Ovary (tissue), 9 donors: ENCODE data around the gene IFI27L2. TPM values are rescaled to one million over a fixed set of nuclear protein-coding genes. Genes with fewer than 3 reads are reported as not detected.
A peak's percentile ranks its signal among the peaks of the same experiment; 100 is the strongest.

Source experiments
- DNase-seq, 5 donors: peaks; one replicate each; pipeline ENCODE4 v3.0.0-alpha.2; 2019 to 2020
- H3K27ac ChIP-seq, 2 donors: fragments of 200-600 bp; one replicate each; pipeline versions ENCODE4 v1.5.1 to v1.8.0; 2019 to 2022
- H3K27me3 ChIP-seq: fragments of 200-600 bp; one replicate; pipeline ENCODE4 v1.8.0; 2022
- H3K36me3 ChIP-seq: fragments of 200-600 bp; sonication (generic); one replicate; pipeline ENCODE4 v1.5.1; 2019
- H3K4me1 ChIP-seq: one replicate; pipeline ENCODE4 v1.8.1; 2013; ENCODE audit warnings: mild to moderate bottlenecking, moderate library complexity; ENCODE audit not compliant: insufficient read depth
- H3K4me3 ChIP-seq: fragments of 200-600 bp; sonication (generic); one replicate; pipeline ENCODE4 v1.5.1; 2017
- H3K9me3 ChIP-seq, 2 donors: fragments of 200-600 bp in 1 of 2; sonication (generic) in 1 of 2; one replicate each; pipeline versions ENCODE4 v1.5.1 to v1.8.1; 2013 to 2019; ENCODE audit warnings: mild to moderate bottlenecking in 1 of 2, moderate library complexity in 1 of 2
- CTCF ChIP-seq, 3 donors: fragments of 450-650 bp in 2 of 3; fragments of 200-600 bp in 1 of 3; IDR thresholded peaks; one replicate each; pipeline versions ENCODE4 v1.5.1 to v1.8.0; 2016 to 2022; ENCODE audit warnings: antibody characterized with exemption in 3 of 3, mild to moderate bottlenecking in 1 of 3
- EP300 ChIP-seq: sonication (generic); formaldehyde crosslinking; IDR thresholded peaks from one replicate; pipeline ENCODE4 v1.6.1; 2017; ENCODE audit warnings: antibody characterized with exemption
- POLR2A ChIP-seq: fragments of 450-650 bp; IDR thresholded peaks from one replicate; pipeline ENCODE4 v1.6.1; 2017; ENCODE audit warnings: antibody characterized with exemption, mild to moderate bottlenecking, moderate library complexity
- WGBS, 3 donors: extraction: QIAGEN DNeasy Blood & Tissue Kit in 1 of 3; methylation state at CpG; one replicate each; pipeline versions ENCODE4 v1.1.5 to v1.1.7; 2013 to 2017; 5-methylcytosine and 5-hydroxymethylcytosine counted together
- intact Hi-C, 4 donors: fragments of 100-400 bp; cut with DNase I; formaldehyde crosslinking; loops; one replicate each; pipeline versions ENCODE4 v1.11.0 to v1.15.1; 2022 to 2023
- polyA plus RNA-seq, 2 donors: library from polyadenylated mRNA; stranded (reverse); fragments of 200-250 nt in 1 of 2; fragments of 350-450 nt in 1 of 2; fragmentation: Illumina TruSeq in 1 of 2; extraction: RNeasy Lipid Tissue Mini Kit (QIAGEN cat#74804) in 1 of 2; gene quantifications; one replicate each; pipeline ENCODE4 v1.2.3, GENCODE V29; 2013 to 2014
- total RNA-seq, 7 donors: library from RNA; depleted of rRNA in 2 of 7; stranded (reverse); fragments of >200 nt in 2 of 7; fragmentation: NEBNext Ultra II Directional in 3 of 7; extraction: Animal tissue kit (Norgen Biotek cat#: 25700) in 3 of 7; gene quantifications; one replicate each; pipeline versions ENCODE4 v1.1.0 to v1.2.4, GENCODE V29; 2016 to 2023
- donor health status: DM: no; HTN: no; CAD: no; lungs with moderate emphysema.
- donor health status: DM: no; HTN: no; CAD: no.
- donor health status: Bipolar disorder and iron deficiency.
- donor health status: DM: yes; HTN: yes; CAD: no.
- donor health status: DM: no; HTN: no; CAD: no.
- donor health status: DM: yes; HTN: yes; CAD: no.

The IFI27L2 gene
- total and polyA plus RNA-seq, 9 donors, result 37.8 to 145 (median 88.5) TPM

- Histone ChIP-seq H3K27ac (no peak overlapping the region), H3K9me3 (no peaks in the 10 kb centered on the region), H3K27me3 (no peaks in the 10 kb centered on the region), H3K36me3 (no peaks in the 10 kb centered on the region), H3K4me1 (peaks cover 22% of the 10 kb centered on the region), H3K4me3 (no peak overlapping the region)
- DNase-seq, result no peak
- TF ChIP-seq POLR2A (no peak), EP300 (no peak), CTCF (IDR thresholded peaks at IDR 0.05) (no peak)
- 75 to 79% (median 78%) methylated on average over 5 of the region's 5 CpGs for WGBS, 3 donors
- intact Hi-C loops, result no loop called here
Measured at GRCh38 chr14:94163796-94164195, 34.4 kb upstream of the IFI27L2 start.

- WGBS, 3 donors, result 77 to 92% (median 91%) methylated on average over 5 of the region's 5 CpGs
Measured at GRCh38 chr14:94162466-94162865, 33.1 kb upstream of the IFI27L2 start.

GRCh38 chr14:94161981-94162380 lies 32.6 kb upstream of the IFI27L2 start:
- H3K9me3 ChIP-seq, result no peaks in the 10 kb centered on the region
- DNase-seq, result peak in 1 of 5 donors; percentile 16
- TF ChIP-seq POLR2A, result no peak
- TF ChIP-seq EP300, result no peak
- no peak for TF ChIP-seq CTCF (IDR thresholded peaks at IDR 0.05)
- peak overlapping the region in 1 of 2 donors; percentile 39 for H3K27ac ChIP-seq
- WGBS, 3 donors, result 1% methylated on average over 2 of the region's 2 CpGs
- no peaks in the 10 kb centered on the region for H3K27me3 ChIP-seq
- peaks cover 22% of the 10 kb centered on the region for H3K4me1 ChIP-seq
- H3K36me3 ChIP-seq, result no peaks in the 10 kb centered on the region
- H3K4me3 ChIP-seq, result no peak overlapping the region
- intact Hi-C loops, result no loop called here

More at GRCh38 chr14:94162466-94162865, 33.1 kb upstream of the IFI27L2 start:
- Histone ChIP-seq H3K4me3 (no peak overlapping the region), H3K27me3 (no peaks in the 10 kb centered on the region), H3K9me3 (no peaks in the 10 kb centered on the region), H3K36me3 (no peaks in the 10 kb centered on the region), H3K4me1 (peaks cover 22% of the 10 kb centered on the region), H3K27ac (peak overlapping the region in 1 of 2 donors; percentile 39)
- intact Hi-C loops, result no loop called here
- TF ChIP-seq CTCF (IDR thresholded peaks at IDR 0.05) (no peak), EP300 (no peak), POLR2A (no peak)
- DNase-seq, result no peak

- Histone ChIP-seq H3K27ac (no peak overlapping the region), H3K9me3 (no peaks in the 10 kb centered on the region), H3K36me3 (no peaks in the 10 kb centered on the region), H3K27me3 (no peaks in the 10 kb centered on the region), H3K4me3 (no peak overlapping the region), H3K4me1 (peaks cover 22% of the 10 kb centered on the region)
- intact Hi-C loops, result no loop called here
- DNase-seq, result no peak
- 37 to 50% (median 50%) methylated on average over 2 of the region's 2 CpGs for WGBS, 3 donors
- TF ChIP-seq POLR2A, result no peak
Measured at GRCh38 chr14:94161058-94161457, 31.7 kb upstream of the IFI27L2 start.

- no peak overlapping the region for H3K27ac ChIP-seq
- no peak overlapping the region for H3K4me3 ChIP-seq
- no peaks in the 10 kb centered on the region for H3K36me3 ChIP-seq
- no peaks in the 10 kb centered on the region for H3K27me3 ChIP-seq
- TF ChIP-seq EP300, result no peak
- no peak for TF ChIP-seq POLR2A
- TF ChIP-seq CTCF (IDR thresholded peaks at IDR 0.05), result no peak
- intact Hi-C loops, result no loop called here
- H3K9me3 ChIP-seq, result no peaks in the 10 kb centered on the region
- DNase-seq, result no peak
- H3K4me1 ChIP-seq, result peaks cover 13% of the 10 kb centered on the region
- WGBS, 3 donors, result 75 to 77% (median 76%) methylated on average over 10 of the region's 10 CpGs
Measured at GRCh38 chr14:94158239-94158883, 29.0 kb upstream of the IFI27L2 start.
